ENCODE data around the gene PTX4. TPM values are rescaled to one million over a fixed set of nuclear protein-coding genes. Genes with fewer than 3 reads are reported as not detected.

PTX4 gene
- total RNA-seq, 1 donor, result 0.43 TPM

DNA sequence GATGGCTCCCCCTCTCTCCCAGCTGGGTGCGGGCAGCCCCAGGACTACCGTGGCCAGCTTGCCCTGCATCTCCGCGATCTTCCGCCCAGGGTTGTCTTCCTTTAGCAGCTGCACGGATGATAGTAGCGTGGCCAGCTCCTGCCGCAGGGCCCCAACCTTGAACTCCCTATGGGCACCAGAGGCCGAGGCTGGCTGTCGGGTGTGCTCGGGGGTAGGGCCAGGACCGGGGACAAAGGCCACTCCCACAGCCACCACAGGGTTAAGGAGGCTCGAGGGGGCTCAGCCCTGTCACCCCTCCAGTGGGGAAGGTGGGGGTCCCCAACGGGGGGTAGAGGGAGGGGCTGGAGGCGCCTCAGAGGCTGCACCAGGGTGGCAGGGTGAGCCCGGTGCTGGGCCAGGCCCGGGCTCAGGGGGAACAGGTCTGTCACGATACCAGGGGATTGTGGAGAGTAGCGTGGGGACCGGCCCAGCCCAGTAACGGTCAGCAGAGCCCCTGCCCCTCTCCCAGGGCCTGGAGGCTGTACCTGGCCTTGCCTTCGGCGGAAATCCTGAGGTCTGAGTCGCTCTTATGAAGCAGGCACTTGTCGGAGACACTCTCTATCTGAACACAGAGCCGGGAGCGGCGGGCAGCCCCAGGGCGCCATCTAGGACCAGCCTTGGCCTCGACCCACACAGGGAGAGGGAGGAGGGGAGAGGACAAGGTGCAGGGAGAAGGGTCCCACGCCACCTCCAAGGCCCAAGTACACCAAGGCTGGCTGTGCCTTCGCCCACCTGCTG, 52.6 kb downstream of the PTX4 start:
- TF ChIP-seq CTCF (IDR thresholded peaks at IDR 0.05; ENCODE audit: insufficient read depth, low read depth, low read length), result no peak
- DNase-seq (ENCODE audit: low read depth), result no peak

More for the DNA sequence above, 52.6 kb downstream of the PTX4 start:
- H3K4me3 ChIP-seq (ENCODE audit: low read depth, low read length), result no peak overlapping the region

Other genes with a start within 250 kb of the PTX4 start
- not detected in 2 replicates for gene TPSAB1, start 248.2 kb downstream of the PTX4 start, total RNA-seq
- gene TPSD1, start 232.9 kb downstream of the PTX4 start, total RNA-seq, result not detected in 2 replicates
- gene UBE2I, start 179.3 kb downstream of the PTX4 start, total RNA-seq, result 44.9 and 46.4 TPM in 2 replicates
- under 0.01 and 0.32 TPM in 2 replicates for gene BAIAP3, start 155.3 kb downstream of the PTX4 start, total RNA-seq
- 42.7 and 55.7 TPM in 2 replicates for gene TSR3, start 137.1 kb downstream of the PTX4 start, total RNA-seq
- gene GNPTG, start 137.0 kb downstream of the PTX4 start, total RNA-seq, result 25.1 and 26.3 TPM in 2 replicates
- gene UNKL, start 74.2 kb downstream of the PTX4 start, total RNA-seq, result 7.1 and 7.8 TPM in 2 replicates
- gene UQCC4, start 68.2 kb downstream of the PTX4 start, total RNA-seq, result 11.7 and 13.9 TPM in 2 replicates
- not detected in 2 replicates for gene PERCC1, start 57.9 kb downstream of the PTX4 start, total RNA-seq
- under 0.01 TPM in 2 replicates for gene CCDC154, start 44.4 kb downstream of the PTX4 start, total RNA-seq
- gene CLCN7, start 13.9 kb downstream of the PTX4 start, total RNA-seq, result 85.1 and 159 TPM in 2 replicates
- gene TELO2, start 4.4 kb upstream of the PTX4 start, total RNA-seq, result 21.6 and 22.2 TPM in 2 replicates
- gene TMEM204, start 44.7 kb upstream of the PTX4 start, total RNA-seq, result 22.5 and 36.1 TPM in 2 replicates
- 19.6 and 24.6 TPM in 2 replicates for gene IFT140, start 123.1 kb upstream of the PTX4 start, total RNA-seq
- gene CRAMP1, start 123.4 kb upstream of the PTX4 start, total RNA-seq, result 10.3 and 10.4 TPM in 2 replicates
- 39.3 and 61.7 TPM in 2 replicates for gene JPT2, start 189.3 kb upstream of the PTX4 start, total RNA-seq
- gene MAPK8IP3, start 217.3 kb upstream of the PTX4 start, total RNA-seq, result 37.1 and 61.5 TPM in 2 replicates

All from fibroblast of villous mesenchyme (primary cell).